GM18868 (cell line): ENCODE data around the gene MTUS2.

ENCODE experiments used
- ATAC-seq: cut with Tn5 transposase; IDR thresholded peaks from one replicate; pipeline ENCODE4 v1.9.1; 2021; ENCODE audit warnings: mild to moderate bottlenecking, moderate library complexity; ENCODE audit not compliant: unreplicated experiment

The MTUS2 gene

DNA sequence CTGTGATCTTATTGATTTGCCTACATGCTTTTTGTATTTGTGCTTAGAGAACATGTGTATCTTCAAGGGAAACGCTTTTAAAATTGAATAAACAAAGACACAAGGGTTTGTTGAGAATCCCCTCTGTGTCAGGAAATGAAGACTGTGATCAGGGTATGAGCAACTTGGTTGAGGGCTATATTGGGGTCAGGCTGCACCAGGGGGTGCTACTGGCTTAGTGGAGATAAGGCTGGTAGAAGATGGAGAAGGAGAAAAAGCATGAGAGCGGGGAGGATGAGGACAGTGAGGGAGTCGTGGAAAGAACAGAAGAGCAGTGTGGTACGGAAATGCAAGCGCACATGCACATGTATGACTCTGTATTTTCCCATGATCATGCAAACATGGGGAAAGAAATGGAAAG is 201.6 kb downstream of the MTUS2 start:
- no peak for ATAC-seq

- ATAC-seq: no peak
These were observed 202.3 kb downstream of the MTUS2 start for GRCh38 chr13:29022410-29022809.

DNA sequence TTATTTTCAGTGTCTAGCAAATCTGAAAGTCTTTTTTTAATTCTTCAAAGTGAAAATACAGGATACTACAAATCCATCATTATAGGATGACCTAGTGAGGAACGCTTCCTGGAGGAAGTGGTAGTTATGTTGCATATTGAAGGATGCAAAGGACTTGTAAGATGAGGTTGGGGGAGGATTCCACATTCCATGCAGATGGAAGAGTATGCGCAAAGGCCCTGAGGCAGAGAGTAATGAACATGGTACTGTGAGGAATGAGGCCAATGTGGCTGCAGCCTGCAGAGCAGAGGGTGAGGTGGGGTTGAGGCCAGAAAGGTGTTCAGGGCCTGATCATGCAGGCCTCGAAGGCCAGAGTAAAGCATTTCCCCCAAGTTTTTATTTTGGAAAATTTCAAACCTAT is 202.8 kb downstream of the MTUS2 start:
- no peak for ATAC-seq

GRCh38 chr13:29024783-29025182 is 204.6 kb downstream of the MTUS2 start:
- no peak for ATAC-seq

GRCh38 chr13:29028868-29029267 is 208.7 kb downstream of the MTUS2 start:
- no peak for ATAC-seq

DNA sequence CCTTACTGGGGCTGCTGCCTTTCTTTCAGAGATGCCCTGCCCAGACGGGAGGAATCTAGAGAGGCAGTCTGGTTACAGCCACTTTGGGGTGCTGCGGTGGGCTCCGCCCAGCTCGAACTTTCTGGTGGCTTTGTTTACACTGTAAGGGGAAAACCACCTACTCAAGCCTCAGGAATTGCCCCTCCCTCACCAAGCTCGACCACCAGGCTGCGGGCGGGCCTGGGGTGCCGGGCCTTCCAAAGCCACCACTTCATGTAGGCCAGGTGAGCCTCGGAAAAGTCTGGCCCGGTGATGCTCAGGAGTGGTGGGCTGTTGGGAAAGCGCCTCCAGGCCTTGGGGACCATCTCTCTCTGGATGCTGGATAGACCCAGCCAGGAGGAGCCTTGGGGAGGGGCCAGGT is 218.6 kb downstream of the MTUS2 start:
- no peak for ATAC-seq

DNA sequence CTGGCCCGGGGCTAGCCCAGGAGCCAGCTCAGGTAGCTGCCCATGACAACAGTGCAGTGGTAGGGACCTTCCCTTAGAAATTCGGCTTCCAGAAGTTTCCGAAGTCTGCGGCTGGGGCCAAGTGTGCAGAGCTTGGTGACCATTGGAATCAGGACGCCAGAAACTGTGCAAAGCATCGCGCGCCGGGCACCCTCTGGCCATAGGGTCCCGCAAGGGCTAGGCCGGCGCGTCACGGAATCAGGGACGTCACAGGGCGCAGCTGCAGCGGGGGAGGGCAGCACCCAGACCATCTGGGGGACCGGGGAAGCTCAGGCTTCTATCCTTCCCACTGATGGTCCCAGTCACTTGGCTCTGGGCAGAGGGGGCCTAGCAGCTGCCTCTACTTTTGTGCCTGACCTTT is 219.1 kb downstream of the MTUS2 start:
- no peak for ATAC-seq

- no peak for ATAC-seq
These were observed 226.4 kb downstream of the MTUS2 start for GRCh38 chr13:29046588-29046987.

GRCh38 chr13:29049524-29049923 is 229.4 kb downstream of the MTUS2 start:
- ATAC-seq: no peak

DNA sequence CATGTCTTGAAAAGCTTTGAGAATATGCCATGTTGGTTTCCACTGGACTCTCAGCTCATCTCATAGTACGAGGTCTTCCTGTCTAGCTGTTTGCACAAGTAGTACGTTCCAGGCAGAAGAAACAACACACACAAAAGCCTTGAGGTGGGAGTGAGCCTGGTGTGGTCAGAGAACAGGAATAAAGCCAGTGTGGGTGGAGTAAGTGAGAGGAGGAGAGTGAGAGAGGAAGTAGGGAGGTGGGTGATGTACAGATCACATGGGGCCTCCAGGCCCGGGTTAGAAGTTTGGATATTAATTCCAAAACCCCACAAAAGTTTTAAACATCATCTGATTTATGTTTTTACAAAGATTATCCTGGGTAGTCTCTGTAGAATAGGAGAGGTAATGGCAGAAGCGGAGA is 230.6 kb downstream of the MTUS2 start:
- ATAC-seq: no peak

DNA sequence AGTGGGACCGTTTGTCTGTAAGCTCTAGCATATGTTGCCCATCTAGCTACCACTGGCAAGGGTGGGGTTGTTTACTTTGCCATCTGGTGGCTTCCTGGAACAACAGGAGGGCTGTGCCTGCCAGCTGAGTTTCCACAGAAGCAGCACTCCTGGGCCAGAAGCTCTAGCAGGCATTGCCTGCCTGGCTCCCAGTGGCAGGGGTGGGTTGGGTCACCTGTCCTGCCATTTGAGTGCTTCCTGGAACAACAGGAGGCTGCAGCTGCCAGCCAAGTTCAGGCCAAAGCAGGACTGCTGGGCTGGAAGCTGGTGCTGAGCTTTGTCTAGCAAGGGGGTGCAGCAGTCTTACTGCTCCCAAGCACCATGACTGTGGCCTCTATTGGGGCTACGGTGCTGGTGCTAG is 239.7 kb downstream of the MTUS2 start:
- ATAC-seq: no peak

DNA sequence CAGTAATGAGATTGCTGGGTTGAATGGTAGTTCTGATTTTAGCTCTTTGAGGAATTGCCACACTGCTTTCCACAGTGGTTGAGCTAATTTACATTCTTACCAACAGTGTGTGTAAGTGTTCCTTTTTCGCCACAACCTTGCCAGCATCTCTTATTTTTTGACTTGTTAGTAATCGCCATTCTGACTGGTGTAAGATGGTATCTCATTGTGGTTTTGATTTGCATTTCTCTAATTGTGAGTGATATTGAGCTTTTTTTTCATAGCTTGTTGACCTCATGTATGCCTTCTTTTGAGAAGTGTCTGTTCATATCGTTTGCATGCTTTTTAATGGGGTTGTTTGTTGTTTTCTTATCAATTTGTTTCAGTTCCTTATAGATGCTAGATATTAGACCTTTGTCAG is 245.0 kb downstream of the MTUS2 start:
- ATAC-seq: no peak

- no peak for ATAC-seq
These were observed 247.3 kb downstream of the MTUS2 start for GRCh38 chr13:29067306-29067945.

DNA sequence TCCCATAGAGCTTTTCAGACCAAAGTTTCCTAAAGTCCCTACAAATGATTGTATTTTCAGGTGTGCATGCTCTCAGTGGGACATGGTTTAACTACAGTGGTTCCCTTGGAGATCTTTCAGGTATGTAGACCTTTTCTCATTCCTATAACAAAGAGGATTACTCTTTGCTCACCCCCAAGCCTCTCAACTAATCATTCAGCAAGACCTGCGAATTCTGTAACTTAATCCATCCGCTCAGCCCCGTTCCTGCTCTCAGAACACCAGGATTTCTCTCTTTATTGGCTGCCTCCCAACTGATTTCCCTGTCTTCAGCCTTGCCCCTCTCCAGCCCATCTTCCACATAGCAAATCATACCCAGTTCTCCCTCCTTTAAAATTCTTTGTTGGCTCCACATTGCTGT is 253.6 kb downstream of the MTUS2 start:
- ATAC-seq: no peak

DNA sequence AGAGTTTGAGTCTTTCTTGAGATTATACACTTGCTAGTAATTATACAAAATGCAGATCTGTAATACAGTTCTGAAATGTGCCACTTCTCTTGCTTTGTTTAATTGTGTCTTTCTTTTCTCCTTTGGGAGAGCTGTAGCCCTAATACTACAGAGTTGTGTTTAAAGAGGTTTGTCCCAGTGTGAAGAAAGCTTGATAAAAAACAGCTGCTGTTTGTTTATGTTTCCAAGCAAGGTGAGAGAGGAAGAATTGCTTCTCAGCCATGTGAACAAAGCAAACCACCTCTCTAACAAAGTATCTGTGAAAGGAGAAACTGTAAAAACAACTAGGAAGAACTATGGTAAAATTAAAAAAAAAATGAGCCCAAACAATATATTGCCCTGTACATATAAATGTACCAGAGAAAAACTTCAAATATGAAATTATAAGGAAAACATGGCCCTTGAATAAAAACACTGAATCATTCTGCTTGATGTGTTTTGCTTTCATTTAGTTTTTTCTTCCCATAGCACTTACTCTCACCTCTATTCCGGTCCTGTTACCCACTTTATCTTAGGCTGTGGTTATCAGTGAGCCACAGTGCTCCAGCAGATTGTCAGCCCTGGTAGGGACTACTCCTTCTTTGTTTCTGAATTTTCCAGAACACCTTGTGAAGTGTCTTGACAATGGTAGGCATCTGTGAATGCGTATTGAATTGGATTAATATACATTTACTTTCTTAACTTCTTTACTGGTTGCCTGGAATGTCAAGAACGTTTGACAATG is 257.1 kb downstream of the MTUS2 start:
- ATAC-seq: no peak

GRCh38 chr13:29081036-29081435 is 260.9 kb downstream of the MTUS2 start:
- peak; percentile 99 for ATAC-seq

DNA sequence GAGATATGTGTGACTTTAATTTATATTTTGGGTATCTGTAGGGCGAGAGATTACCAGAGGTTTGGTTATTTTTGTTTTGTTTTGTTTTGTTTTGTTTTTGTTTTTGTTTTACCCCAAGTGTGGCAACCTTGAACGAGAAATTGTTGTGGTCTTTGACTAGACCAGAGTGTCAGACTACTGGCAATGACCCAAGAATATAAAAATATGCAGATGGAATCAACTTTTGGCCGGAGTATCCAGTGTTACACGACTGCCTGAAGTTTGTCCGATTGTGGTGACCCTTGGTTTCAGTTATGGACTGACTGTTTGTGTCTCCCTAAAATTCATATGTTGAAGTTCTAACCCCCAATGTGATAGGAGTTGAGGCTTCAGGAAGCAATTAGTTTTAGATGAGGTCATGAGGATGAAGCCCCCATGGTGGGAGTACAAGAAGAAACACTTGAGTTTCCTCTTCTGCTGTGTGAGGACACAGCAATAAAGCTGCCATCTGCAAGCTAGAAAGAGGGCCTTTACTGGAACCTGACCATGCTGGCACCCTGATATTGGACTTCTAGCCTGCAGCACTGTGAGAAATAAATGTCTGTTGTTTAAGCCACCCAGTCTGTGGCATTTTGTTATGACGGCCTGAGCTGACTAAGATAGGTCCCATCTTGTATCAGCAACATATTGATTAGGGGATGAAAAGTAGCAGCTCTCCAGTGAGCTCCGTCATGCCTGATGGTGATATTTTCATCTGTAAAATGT is 261.7 kb downstream of the MTUS2 start:
- ATAC-seq: no peak

DNA sequence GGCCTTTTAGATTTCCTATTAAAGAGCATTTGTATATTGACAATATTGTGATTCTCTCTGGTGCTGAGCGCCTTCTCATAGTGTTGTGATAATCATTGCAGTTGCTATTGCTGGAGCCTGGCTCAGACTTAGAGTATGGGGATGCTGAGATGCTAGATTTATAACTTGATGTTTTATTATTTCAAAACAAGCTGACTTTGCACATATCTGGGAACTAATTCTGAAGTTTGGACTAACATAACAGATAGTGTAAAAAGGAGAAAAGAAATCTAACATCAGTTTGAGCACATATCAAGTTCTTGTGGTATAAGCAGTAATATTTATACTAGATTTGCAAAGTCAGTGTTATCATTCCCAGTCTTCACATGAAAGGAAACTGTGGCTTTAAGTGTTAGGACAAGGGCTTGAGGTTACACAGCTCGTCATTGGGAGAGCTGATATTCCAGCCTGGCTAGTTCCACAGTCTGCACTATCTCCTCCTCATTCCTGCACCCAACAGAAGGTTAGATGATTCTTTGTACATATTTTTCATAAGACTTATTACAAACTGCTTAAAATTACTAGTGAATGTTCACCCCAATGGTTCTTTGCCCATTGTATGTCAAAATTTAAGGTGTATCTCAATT is 279.8 kb downstream of the MTUS2 start:
- ATAC-seq: no peak

GRCh38 chr13:29100758-29101157 is 280.6 kb downstream of the MTUS2 start:
- ATAC-seq: no peak

GRCh38 chr13:29101409-29101808 is 281.3 kb downstream of the MTUS2 start:
- ATAC-seq: no peak

DNA sequence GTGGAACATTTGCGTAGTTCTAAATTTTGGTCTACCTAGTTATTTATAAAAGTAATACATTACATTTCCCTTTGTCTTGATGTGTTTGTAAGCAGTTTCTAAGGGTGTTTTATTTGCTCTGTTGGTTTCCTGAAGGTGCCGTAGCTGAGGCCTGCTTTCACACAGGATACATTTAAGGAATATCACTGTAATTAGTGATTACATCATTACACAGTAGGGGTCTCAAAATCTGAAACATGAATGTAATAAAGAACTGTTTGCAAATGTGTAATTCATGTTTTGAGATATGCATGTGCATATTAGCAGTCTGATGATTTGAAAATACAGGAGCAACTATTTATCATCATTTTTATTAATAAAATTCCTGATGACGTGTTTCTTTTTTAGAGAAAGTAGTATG is 281.8 kb downstream of the MTUS2 start:
- ATAC-seq: no peak
